Measurements from ENCODE around the gene IFT74.

Gene IFT74

DNA sequence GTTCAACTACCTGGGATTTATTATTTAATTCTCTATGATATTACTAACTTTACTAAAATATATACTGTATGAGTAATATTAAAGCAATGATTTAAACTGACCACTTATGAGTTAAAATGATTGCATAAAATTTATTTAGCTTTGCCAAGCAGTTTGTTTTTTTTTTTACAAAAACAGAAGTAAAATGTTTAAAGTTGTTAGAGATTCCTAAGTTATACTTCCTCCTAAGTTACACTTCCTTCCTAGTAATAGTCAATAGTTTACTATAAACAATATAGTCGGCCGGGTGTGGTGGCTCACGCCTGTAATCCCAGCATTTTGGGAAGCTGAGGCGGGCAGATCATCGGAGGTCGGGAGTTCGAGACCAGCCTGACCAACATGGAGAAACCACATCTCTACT is 73.0 kb downstream of the IFT74 start:
- TF ChIP-seq, protein P1, sequence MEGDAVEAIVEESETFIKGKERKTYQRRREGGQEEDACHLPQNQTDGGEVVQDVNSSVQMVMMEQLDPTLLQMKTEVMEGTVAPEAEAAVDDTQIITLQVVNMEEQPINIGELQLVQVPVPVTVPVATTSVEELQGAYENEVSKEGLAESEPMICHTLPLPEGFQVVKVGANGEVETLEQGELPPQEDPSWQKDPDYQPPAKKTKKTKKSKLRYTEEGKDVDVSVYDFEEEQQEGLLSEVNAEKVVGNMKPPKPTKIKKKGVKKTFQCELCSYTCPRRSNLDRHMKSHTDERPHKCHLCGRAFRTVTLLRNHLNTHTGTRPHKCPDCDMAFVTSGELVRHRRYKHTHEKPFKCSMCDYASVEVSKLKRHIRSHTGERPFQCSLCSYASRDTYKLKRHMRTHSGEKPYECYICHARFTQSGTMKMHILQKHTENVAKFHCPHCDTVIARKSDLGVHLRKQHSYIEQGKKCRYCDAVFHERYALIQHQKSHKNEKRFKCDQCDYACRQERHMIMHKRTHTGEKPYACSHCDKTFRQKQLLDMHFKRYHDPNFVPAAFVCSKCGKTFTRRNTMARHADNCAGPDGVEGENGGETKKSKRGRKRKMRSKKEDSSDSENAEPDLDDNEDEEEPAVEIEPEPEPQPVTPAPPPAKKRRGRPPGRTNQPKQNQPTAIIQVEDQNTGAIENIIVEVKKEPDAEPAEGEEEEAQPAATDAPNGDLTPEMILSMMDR (IDR thresholded peaks at IDR 0.05): no peak

DNA sequence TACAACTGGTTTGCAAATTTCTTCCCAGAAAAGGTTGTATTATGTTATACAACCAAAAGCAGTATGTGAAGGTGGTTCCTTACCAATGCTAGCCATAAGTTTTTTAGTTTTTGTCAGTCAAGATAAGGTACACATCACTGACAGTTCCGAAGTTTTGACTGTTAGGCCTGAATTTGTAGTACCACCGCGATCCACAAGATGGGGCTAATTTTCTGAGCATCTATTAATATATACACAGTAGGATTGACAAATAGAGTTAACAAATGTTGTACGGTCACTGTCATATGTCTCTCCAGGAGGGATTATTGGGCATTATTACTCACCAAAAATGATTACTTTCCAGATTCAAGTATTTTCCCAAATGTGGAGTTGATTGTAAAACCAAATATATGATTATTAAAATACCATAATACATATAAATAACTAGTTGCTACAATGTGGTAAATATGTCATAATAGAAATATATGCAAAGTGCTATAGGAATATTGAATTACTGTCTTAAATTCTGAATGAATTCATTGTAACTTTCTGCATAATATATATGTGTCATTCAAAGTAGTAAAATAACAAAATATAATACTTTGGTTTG is 77.7 kb downstream of the IFT74 start:
- TF ChIP-seq, protein P1 (IDR thresholded peaks at IDR 0.05): peak; percentile 88

- TF ChIP-seq, protein P1 (IDR thresholded peaks at IDR 0.05): no peak
These were observed 81.3 kb downstream of the IFT74 start for GRCh38 chr9:27037499-27037898.

- TF ChIP-seq, protein P1 (IDR thresholded peaks at IDR 0.05): no peak
These were observed 85.5 kb downstream of the IFT74 start for GRCh38 chr9:27041746-27042145.

DNA sequence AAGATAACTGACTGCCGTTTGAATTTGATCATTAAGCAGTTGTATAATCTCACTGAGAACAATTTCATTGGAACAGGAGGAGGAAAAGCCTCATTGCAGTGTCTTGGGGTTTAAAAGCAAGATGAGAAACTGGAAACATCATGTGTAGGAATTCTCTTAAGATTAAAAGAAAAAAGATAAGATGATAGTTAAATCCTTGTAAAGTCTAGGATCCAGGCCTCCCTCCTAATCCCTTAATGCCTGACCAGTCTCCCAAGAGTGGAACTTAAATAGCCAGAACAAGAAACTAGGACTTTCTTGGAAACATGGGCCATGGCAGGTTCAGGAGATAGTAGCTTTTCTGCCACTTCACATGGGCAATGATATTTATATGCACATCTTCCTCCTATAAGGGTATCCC is 86.3 kb downstream of the IFT74 start:
- TF ChIP-seq, protein P1 (IDR thresholded peaks at IDR 0.05): no peak

- TF ChIP-seq, protein P1 (IDR thresholded peaks at IDR 0.05): no peak
These were observed 87.0 kb downstream of the IFT74 start for GRCh38 chr9:27043176-27043575.

- TF ChIP-seq, protein P1 (IDR thresholded peaks at IDR 0.05): no peak
These were observed 90.9 kb downstream of the IFT74 start for GRCh38 chr9:27047136-27047535.
